NCI-H2107 treated with DMSO at 0.1 percent for 48 hours (cell line): ENCODE results near the gene AKAP14.
A peak's percentile ranks its signal among the peaks of the same experiment; 100 is the strongest.
"Not testable (repeated sequence)": the region's sequence is repeated elsewhere in the genome, so short reads cannot be mapped to it uniquely, and the experiment has no call there.

Source experiments
- DNase-seq: peaks from one replicate; lab custom pipeline; 2025; ENCODE audit not compliant: unreplicated experiment; lab: John Stamatoyannopoulos, UW

Gene AKAP14

GRCh38 chrX:119919835-119920585 lies 24.3 kb downstream of the AKAP14 start:
- no peak for DNase-seq

- not testable (repeated sequence) for DNase-seq
These were observed 26.7 kb downstream of the AKAP14 start for GRCh38 chrX:119922391-119922790.

GRCh38 chrX:119935215-119935874 lies 39.7 kb downstream of the AKAP14 start:
- no peak for DNase-seq

GRCh38 chrX:119941336-119941735 lies 45.6 kb downstream of the AKAP14 start:
- no peak for DNase-seq

GRCh38 chrX:119942173-119942819 lies 46.6 kb downstream of the AKAP14 start:
- DNase-seq: no peak

- peak; percentile 6 for DNase-seq
These were observed 47.1 kb downstream of the AKAP14 start for GRCh38 chrX:119942831-119943184.

GRCh38 chrX:119943185-119943988 lies 47.7 kb downstream of the AKAP14 start, which contains the start of gene NKAP:
TSS of gene NKAP (minus strand) at chrX:119943751. CDS start at chrX:119943605, 146 bp downstream.
- peak; percentile 63 for DNase-seq

- no peak for DNase-seq
These were observed 49.8 kb downstream of the AKAP14 start for GRCh38 chrX:119945481-119945880.

- DNase-seq: no peak
These were observed 52.7 kb downstream of the AKAP14 start for GRCh38 chrX:119948381-119948780.

- DNase-seq: no peak
These were observed 58.7 kb downstream of the AKAP14 start for GRCh38 chrX:119954374-119954773.

GRCh38 chrX:119955807-119956570 lies 60.3 kb downstream of the AKAP14 start:
- not testable (repeated sequence) for DNase-seq

- no peak for DNase-seq
These were observed 64.9 kb downstream of the AKAP14 start for GRCh38 chrX:119960625-119961024.

GRCh38 chrX:119966837-119967236 lies 71.1 kb downstream of the AKAP14 start:
- not testable (repeated sequence) for DNase-seq
